ENCODE results near the gene ABCF3. TPM values are rescaled to one million over a fixed set of nuclear protein-coding genes. Genes with fewer than 3 reads are reported as not detected.

The ABCF3 gene
- polyA plus RNA-seq, result 36.2 and 42.7 TPM in 2 replicates

DNA sequence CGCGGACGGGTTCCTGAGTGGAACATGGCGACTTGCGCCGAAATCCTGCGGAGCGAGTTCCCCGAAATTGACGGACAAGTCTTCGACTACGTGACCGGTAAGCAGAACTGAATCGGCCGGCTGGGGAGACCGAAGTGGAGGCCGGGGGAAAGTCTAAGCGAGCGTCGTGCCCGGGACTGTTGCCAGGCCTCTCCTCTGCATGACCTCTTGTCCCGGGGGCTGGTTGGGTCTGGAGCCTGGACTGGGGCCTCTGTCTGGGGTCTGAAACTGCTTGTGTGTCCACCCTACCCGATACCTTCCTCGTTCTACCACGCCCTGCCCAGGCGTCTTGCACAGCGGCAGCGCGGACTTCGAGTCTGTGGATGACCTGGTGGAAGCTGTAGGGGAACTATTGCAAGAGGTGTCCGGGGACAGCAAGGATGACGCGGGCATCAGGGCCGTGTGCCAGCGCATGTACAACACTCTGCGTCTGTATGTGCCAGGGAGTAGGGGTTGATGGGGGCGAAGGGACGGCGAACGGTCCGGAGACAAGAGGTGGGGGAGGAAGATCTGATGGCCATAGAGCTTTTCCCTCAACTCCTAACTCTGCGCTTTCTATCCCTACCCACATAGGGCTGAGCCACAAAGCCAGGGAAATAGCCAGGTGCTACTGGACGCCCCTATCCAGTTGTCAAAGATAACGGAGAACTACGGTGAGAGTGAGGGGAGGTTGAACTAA, at the start of gene ABCF3:
Gene ABCF3 (plus strand): TSS at position 16 of the 718 bp plus-strand sequence. CDS start 9 bp downstream, at position 25.

GRCh38 chr3:184154885-184155643, 30.9 kb upstream of the ABCF3 start, which contains the start of gene DVL3:
Gene DVL3 (plus strand): TSS chr3:184155377. CDS start chr3:184155636, 259 bp downstream.

DNA sequence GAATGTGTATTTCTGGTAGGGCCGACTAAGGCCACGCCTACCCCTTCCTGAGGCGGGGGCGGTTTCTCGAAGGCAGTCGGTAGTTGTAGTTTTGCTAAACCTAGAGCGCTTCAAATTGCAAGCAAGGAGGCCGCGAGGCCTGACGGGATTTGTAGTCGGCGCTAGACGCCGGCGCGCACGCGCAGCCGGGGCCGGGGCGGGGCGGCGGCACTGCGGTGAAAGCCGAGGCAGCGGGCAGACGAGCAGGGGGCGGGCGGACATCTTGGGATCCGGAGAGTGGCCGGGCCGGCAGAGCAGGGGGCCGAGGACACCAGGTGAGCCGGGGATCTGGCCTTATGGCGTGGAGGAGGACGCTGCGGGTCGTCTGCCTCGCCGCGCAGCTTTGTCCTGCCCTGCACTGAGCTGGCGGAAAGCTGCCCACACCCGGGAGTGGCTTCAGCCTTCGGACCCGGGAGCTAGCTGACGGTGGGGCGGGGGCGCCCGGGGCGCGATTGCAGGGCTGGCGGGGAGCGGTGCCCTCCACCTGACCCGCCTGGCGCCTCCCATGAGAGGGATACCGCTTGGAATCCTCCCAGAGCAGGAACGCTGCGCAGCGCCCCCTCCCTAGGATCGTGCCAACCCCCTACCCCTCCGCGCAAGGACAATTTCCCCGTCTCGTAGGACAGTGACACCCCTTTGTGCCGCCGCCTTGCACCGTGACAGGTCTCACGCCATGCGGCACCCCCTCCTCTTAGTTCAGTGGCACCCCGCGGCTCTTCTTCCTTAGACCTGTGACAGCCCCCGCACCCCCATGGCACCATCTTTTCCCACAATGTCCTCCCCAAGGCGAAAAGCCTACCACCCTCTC, 11.1 kb upstream of the ABCF3 start, which contains the start of gene AP2M1:
Gene AP2M1 (plus strand): TSS at position 210 of the 847 bp plus-strand sequence. CDS start 2,139 bp downstream, outside the sequence.

DNA sequence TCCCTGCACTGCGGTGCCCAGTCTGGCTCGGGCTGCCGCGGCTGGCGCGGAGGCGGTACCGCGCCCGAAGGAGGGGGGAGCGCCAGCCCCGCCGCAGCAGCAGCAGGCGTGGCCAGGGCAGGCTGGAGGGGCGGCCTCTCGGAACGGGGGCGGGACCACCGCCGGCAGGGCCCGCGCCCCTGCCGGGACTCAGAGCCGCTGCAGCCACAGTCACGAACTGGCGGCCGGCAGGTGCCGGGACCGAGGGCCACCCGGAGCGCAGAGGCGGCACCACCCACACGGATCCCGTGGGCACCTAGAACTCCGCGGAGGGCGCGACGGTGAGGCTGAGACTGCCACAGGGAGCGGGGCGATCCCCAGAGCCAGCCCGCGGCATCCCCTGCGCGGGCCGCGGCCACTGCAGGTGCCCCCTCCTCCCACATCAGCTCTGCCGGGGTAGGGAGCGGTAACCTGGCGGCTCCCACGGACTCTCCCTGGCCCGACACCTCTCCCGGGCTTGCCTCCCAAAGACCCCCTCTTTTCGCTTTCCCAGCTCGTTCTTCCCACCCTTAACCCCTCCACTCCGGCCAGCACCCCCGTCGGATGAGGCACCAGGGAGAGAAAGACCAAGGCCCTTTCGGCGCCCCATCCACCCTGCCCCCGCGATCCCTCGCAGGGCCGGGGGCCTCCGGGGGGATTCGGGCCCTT, 43.5 kb downstream of the ABCF3 start, which contains the start of gene VWA5B2:
Gene VWA5B2 (plus strand): TSS at position 192 of the 687 bp plus-strand sequence. CDS start 944 bp downstream, outside the sequence.

Other genes starting within 250 kb of the ABCF3 start
- 22.7 and 35.8 TPM in 2 replicates for gene ABCC5, start 168.3 kb upstream of the ABCF3 start, polyA plus RNA-seq
- gene HTR3D, start 154.5 kb upstream of the ABCF3 start, polyA plus RNA-seq, result not detected in 2 replicates
- not detected in 2 replicates for gene HTR3C, start 133.2 kb upstream of the ABCF3 start, polyA plus RNA-seq
- not detected in 2 replicates for gene HTR3E, start 89.1 kb upstream of the ABCF3 start, polyA plus RNA-seq
- 18.7 and 30.0 TPM in 2 replicates for gene EIF2B5, start 50.8 kb upstream of the ABCF3 start, polyA plus RNA-seq
- 2.8 and 3.7 TPM in 2 replicates for gene DVL3, start 30.8 kb upstream of the ABCF3 start, polyA plus RNA-seq
- gene AP2M1, start 11.3 kb upstream of the ABCF3 start, polyA plus RNA-seq, result 245 and 317 TPM in 2 replicates
- gene VWA5B2, start 43.4 kb downstream of the ABCF3 start, polyA plus RNA-seq, result 0.89 and 2.1 TPM in 2 replicates
- gene ALG3, start 62.8 kb downstream of the ABCF3 start, polyA plus RNA-seq, result 19.4 and 34.3 TPM in 2 replicates
- 2.5 and 3.6 TPM in 2 replicates for gene EEF1AKMT4, start 63.5 kb downstream of the ABCF3 start, polyA plus RNA-seq
- gene CAMK2N2, start 75.4 kb downstream of the ABCF3 start, polyA plus RNA-seq, result 27.7 and 48.7 TPM in 2 replicates
- gene ECE2, start 89.8 kb downstream of the ABCF3 start, polyA plus RNA-seq, result 1.2 and 3.1 TPM in 2 replicates
- gene PSMD2, start 113.0 kb downstream of the ABCF3 start, polyA plus RNA-seq, result 83.9 and 152 TPM in 2 replicates
- 47.4 and 73.4 TPM in 2 replicates for gene EIF4G1, start 128.4 kb downstream of the ABCF3 start, polyA plus RNA-seq
- 3.1 and 10.4 TPM in 2 replicates for gene FAM131A, start 151.4 kb downstream of the ABCF3 start, polyA plus RNA-seq
- 0.71 and 2.6 TPM in 2 replicates for gene CLCN2, start 175.4 kb downstream of the ABCF3 start, polyA plus RNA-seq
- gene POLR2H, start 175.5 kb downstream of the ABCF3 start, polyA plus RNA-seq, result 49.1 and 108 TPM in 2 replicates
- 1.4 TPM in 1 of 2 replicates, not detected in the other for gene THPO, start 192.0 kb downstream of the ABCF3 start, polyA plus RNA-seq
- gene CHRD, start 193.9 kb downstream of the ABCF3 start, polyA plus RNA-seq, result 0.69 TPM in 1 of 2 replicates, not detected in the other